Body of pancreas (tissue), 4 donors: Measurements from ENCODE around the gene TMEM181. TPM values are rescaled to one million over a fixed set of nuclear protein-coding genes. Genes with fewer than 3 reads are reported as not detected.
"Not testable (repeated sequence)": the region's sequence is repeated elsewhere in the genome, so short reads cannot be mapped to it uniquely, and the experiment has no call there.

ENCODE experiments used
- ATAC-seq: fragments of 150-250 bp; one replicate; pipeline ENCODE4 v1.9.1; 2016
- DNase-seq, 4 donors: peaks; one replicate each; pipeline ENCODE4 v3.0.0-alpha.2; 2019
- H3K27ac ChIP-seq, 4 donors: fragments of 200-600 bp; sonication (generic); 1 replicate in 3 of 4; 2 replicates in 1 of 4; pipeline versions ENCODE4 v1.5.1 to v1.6.1; 2016 to 2019; ENCODE audit warnings: mild to moderate bottlenecking in 1 of 4, mixed read lengths in 1 of 4, moderate library complexity in 1 of 4
- H3K27me3 ChIP-seq, 2 donors: fragments of 200-600 bp; sonication (generic); one replicate each; pipeline ENCODE4 v1.6.0; 2016; ENCODE audit warnings: mild to moderate bottlenecking in 1 of 2
- H3K36me3 ChIP-seq, 2 donors: fragments of 200-600 bp; sonication (generic); replicated peaks in 1 of 2; 2 replicates each; pipeline ENCODE4 v1.5.1; 2016; ENCODE audit warnings: low read depth in 2 of 2; ENCODE audit not compliant: insufficient read depth in 1 of 2
- H3K4me1 ChIP-seq: fragments of 200-600 bp; sonication (generic); one replicate; pipeline ENCODE4 v1.6.0; 2016
- H3K4me3 ChIP-seq, 2 donors: fragments of 200-600 bp; sonication (generic); 1 replicate in 1 of 2; 2 replicates in 1 of 2; pipeline ENCODE4 v1.5.1; 2016 to 2019
- H3K9me3 ChIP-seq, 3 donors: fragments of 200-600 bp; sonication (generic); 1 replicate in 2 of 3; 2 replicates in 1 of 3; pipeline ENCODE4 v1.5.1; 2016
- CTCF ChIP-seq, 7 experiments: fragments of 450-650 bp in 4 of 7; fragments of 200-600 bp in 3 of 7; sonication (generic) in 3 of 7; IDR thresholded peaks; one replicate each; pipeline ENCODE4 v1.5.1; 2016 to 2019; ENCODE audit warnings: antibody characterized with exemption in 7 of 7
- POLR2A ChIP-seq, 3 donors: fragments of 450-650 bp; IDR thresholded peaks; one replicate each; pipeline ENCODE4 v1.6.1; 2016; ENCODE audit warnings: antibody characterized with exemption in 3 of 3, mild to moderate bottlenecking in 2 of 3
- WGBS, 2 donors: methylation state at CpG; one replicate each; pipeline ENCODE4 v1.1.5; 2017; 5-methylcytosine and 5-hydroxymethylcytosine counted together
- intact Hi-C: fragments of 100-400 bp; cut with DNase I; formaldehyde crosslinking; loops from one replicate; pipeline ENCODE4 v1.15.1; 2023
- total RNA-seq, 2 donors: library from RNA; depleted of rRNA; stranded (reverse); fragments of >200 nt; gene quantifications; one replicate each; pipeline ENCODE4 v1.1.0, GENCODE V29; 2016

The TMEM181 gene
- total RNA-seq, 2 donors from 2014 or later, result 19.8 to 34.2 TPM

DNA sequence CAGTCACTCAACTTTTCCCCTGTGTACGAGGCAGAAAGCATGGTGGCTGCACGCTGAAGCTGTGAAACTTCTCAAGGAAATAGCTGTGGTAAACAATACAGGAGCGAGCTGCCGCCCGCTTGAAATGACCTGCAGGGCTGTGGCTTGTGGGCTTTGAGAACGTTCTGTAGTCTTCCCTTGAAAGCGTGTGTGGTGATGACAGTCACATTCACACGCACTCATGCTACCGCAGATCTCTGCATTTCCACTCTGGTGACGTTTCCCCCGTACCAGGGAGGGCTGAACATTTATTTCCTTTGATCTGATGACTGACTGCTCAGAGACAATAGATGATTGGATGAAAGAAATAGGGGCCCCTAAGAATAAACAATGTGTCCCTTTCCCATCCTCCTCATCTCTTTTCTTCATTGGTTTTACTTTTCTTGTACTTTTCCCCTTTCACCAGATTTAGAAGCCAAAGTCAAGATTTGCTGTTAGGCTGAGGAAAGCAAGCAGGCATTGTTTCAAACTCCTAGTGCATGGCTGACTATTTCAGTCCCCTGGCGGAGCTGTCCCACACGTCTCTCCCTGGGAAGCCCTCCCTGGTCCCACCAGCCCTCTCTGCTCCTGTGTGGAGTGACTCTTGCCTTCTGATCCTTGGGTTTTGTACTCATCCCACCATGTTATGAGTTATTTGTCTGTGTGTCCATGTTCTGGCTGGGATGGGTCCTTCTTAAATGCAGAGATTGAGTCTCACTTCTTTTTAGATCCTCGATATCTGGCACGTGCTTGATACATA is 93.9 kb downstream of the TMEM181 start:
- ATAC-seq (peak; percentile 56), DNase-seq (peak; percentile 41 to 79 (median 58))
- H3K9me3 ChIP-seq, result no peaks in the 10 kb centered on the region
- no peaks in the 10 kb centered on the region for H3K27me3 ChIP-seq
- H3K27ac ChIP-seq, result peak overlapping the region in 3 of 4 donors; percentile 1 to 74 (median 40)
- H3K4me3 ChIP-seq, result no peak overlapping the region
- WGBS, 2 donors, result 48 to 51% methylated on average over 15 of the region's 15 CpGs
- intact Hi-C loops, result no loop called here
- TF ChIP-seq CTCF (IDR thresholded peaks at IDR 0.05) (no peak), POLR2A (IDR thresholded peaks at IDR 0.05) (peak in 1 of 3 donors; percentile 24)
- no peaks in the 10 kb centered on the region for H3K4me1 ChIP-seq
- H3K36me3 ChIP-seq, result no peaks in the 10 kb centered on the region

DNA sequence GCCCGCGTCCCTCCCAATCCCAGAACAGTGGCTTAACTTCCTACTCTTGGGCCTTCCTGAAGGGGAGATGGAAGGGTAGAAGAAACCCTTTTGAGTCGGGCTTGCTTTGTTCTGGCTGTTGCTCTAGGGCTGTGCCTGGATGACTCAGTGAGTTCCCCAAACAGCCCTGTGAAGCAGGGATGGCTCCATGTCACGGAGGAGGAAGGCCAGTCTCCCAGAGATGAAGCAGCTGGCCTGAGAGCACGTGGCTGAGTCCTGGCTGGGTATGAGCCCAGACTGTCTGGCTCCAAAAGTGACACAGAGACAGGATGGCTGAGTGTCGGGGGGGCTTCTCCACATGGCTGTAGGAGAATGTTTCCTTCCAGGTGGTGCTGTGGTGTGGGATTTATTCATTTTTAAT is 94.6 kb downstream of the TMEM181 start:
- intact Hi-C loops, result no loop called here
- Histone ChIP-seq H3K4me1 (no peaks in the 10 kb centered on the region), H3K4me3 (no peak overlapping the region), H3K36me3 (no peaks in the 10 kb centered on the region), H3K27me3 (no peaks in the 10 kb centered on the region), H3K27ac (peak overlapping the region in 2 of 4 donors; percentile 40 to 74), H3K9me3 (no peaks in the 10 kb centered on the region)
- 67 to 69% methylated on average over 6 of the region's 6 CpGs for WGBS, 2 donors
- TF ChIP-seq POLR2A (IDR thresholded peaks at IDR 0.05), result no peak
- no peak for TF ChIP-seq CTCF (IDR thresholded peaks at IDR 0.05)
- ATAC-seq, result peak; percentile 60
- peak in 3 of 4 donors; percentile 35 to 81 (median 45) for DNase-seq

DNA sequence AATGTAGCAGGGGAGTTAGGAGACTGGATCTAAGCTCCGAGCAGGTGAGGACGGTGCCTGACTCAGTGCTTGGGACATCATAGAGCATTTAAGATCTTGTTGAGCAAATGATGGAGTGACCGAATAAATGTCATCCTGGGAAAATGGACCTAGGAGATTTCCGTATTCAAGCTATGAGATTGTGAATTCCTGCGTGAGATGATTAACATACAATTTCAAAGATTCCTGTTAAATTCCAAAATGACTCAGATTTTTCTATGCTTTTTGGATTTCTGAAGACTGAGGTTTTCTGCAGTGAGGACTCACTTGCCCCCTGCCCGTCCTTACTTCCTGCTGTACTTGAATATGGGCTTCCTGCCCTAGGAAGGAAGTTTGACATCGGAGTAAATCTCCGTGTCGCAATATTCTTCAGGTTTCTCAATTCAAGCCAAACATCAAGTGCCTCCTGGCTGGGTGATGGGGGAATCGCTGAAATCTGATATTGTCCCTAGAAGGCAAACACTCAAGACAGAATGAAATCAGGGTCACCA is 95.1 kb downstream of the TMEM181 start:
- no peak for ATAC-seq
- intact Hi-C loops, result no loop called here
- no peak overlapping the region for H3K4me3 ChIP-seq
- DNase-seq, result peak in 1 of 4 donors; percentile 48
- no peaks in the 10 kb centered on the region for H3K27me3 ChIP-seq
- WGBS, 2 donors, result 47 to 76% methylated on average over 10 of the region's 10 CpGs
- H3K36me3 ChIP-seq, result no peaks in the 10 kb centered on the region
- peak overlapping the region in 1 of 4 donors; percentile 74 for H3K27ac ChIP-seq
- TF ChIP-seq POLR2A (IDR thresholded peaks at IDR 0.05) (no peak), CTCF (IDR thresholded peaks at IDR 0.05) (no peak)
- H3K4me1 ChIP-seq, result no peaks in the 10 kb centered on the region
- no peaks in the 10 kb centered on the region for H3K9me3 ChIP-seq

DNA sequence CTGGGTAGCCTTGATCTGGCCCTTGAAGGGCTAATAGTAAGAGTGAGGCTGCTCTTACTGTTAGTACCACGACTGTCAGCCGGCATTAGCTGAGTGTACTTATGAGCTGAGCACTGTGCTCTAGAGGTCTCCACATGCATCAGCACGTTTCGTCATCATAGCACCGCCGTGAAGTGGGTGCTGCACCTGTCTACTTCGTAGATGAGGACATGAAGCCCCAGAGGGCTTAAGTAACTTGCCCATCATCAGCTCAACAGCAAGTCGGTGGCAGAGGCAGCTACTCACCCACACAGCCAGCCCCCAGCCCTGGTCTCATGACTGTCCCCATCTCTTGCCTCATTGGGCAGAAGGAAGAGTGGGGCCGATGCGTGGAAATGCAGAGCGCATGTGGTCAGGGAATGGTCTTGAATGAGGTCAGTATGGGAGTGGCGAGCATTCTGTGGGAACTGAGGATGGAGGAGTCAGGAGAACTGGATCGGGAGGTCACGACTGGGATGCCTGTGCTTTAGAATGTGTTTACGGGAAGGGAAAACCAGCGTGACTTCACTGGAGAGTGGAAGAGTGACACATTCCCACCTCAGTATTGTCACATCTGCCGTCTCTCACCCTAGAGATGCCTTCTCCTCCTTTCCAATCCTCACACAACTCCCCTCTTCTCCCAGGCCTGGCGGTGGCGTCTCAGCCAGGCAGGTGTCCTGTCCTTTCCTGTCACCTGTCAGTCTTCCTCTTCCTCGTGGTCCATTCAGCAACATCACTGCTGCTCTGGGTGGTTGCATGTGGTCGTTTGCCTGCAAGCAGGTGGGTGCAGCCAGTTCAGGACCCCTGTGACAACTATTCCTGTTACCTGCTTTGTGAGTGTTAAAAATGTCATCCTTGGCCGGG is 95.9 kb downstream of the TMEM181 start:
- Histone ChIP-seq H3K9me3 (no peaks in the 10 kb centered on the region), H3K27ac (peak overlapping the region in 1 of 4 donors; percentile 74), H3K36me3 (no peaks in the 10 kb centered on the region), H3K4me3 (no peak overlapping the region), H3K4me1 (no peaks in the 10 kb centered on the region), H3K27me3 (no peaks in the 10 kb centered on the region)
- ATAC-seq (no peak), DNase-seq (no peak)
- intact Hi-C loops, result no loop called here
- no peak for TF ChIP-seq POLR2A (IDR thresholded peaks at IDR 0.05)
- no peak for TF ChIP-seq CTCF (IDR thresholded peaks at IDR 0.05)
- WGBS, 2 donors, result 75 to 82% methylated on average over 22 of the region's 22 CpGs

DNA sequence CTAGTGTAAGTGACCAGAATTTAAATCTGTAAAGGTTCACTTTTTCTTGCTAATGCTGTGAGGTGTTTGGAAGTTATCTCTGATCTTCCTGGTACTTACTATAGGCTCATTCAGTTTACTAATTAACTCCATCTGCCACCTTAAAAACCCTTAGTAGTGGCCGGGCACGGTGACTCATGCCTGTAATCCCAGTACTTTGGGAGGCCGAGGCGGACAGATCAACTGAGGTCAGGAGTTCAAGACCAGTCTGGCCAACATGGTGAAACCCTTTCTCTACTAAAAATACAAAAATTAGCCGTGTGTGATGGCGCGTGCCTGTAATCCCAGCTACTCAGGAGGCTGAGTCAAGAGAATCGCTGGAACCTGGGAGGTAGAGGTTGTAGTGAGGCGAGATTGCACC is 97.1 kb downstream of the TMEM181 start:
- 61 to 70% methylated on average over 6 to 9 of the region's 9 CpGs for WGBS, 2 donors
- H3K27me3 ChIP-seq, H3K4me1 ChIP-seq, H3K4me3 ChIP-seq, H3K27ac ChIP-seq, ATAC-seq, DNase-seq, H3K9me3 ChIP-seq, H3K36me3 ChIP-seq, intact Hi-C loops: not testable (repeated sequence)
